ENCODE measurements around the gene CBLC.

Gene CBLC

GRCh38 chr19:44785993-44786392 lies 8.3 kb downstream of the CBLC start:
- TF ChIP-seq, protein P1, sequence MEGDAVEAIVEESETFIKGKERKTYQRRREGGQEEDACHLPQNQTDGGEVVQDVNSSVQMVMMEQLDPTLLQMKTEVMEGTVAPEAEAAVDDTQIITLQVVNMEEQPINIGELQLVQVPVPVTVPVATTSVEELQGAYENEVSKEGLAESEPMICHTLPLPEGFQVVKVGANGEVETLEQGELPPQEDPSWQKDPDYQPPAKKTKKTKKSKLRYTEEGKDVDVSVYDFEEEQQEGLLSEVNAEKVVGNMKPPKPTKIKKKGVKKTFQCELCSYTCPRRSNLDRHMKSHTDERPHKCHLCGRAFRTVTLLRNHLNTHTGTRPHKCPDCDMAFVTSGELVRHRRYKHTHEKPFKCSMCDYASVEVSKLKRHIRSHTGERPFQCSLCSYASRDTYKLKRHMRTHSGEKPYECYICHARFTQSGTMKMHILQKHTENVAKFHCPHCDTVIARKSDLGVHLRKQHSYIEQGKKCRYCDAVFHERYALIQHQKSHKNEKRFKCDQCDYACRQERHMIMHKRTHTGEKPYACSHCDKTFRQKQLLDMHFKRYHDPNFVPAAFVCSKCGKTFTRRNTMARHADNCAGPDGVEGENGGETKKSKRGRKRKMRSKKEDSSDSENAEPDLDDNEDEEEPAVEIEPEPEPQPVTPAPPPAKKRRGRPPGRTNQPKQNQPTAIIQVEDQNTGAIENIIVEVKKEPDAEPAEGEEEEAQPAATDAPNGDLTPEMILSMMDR (IDR thresholded peaks at IDR 0.05; ENCODE audit: control insufficient read depth, extremely low read depth, insufficient read depth): no peak
- no peak for DNase-seq (ENCODE audit: low read depth)
- H3K4me3 ChIP-seq (ENCODE audit: low read depth, low read length): no peak overlapping the region

DNA sequence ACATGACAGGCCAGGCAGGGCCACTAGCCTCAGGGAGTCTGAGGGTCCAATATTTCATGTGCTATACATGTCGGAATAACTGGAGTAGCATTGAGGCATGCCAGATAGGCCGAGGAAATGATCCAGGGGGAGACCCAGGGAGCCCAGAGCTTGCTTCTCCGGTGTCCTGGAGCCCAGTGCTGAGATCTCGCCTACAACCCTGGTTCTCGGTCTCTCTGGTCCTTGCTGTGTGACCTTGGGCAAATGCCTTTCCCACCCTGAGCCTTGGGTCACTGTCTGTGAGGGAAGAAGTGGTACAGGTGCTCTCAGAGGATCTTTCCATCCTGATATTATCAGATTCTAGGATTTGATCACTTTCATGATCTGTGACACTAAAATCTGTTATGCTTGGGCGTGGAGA lies 11.3 kb downstream of the CBLC start:
- no peak for DNase-seq (ENCODE audit: low read depth)
- H3K4me3 ChIP-seq (ENCODE audit: low read depth, low read length): no peak overlapping the region
- TF ChIP-seq, protein P1 (IDR thresholded peaks at IDR 0.05; ENCODE audit: control insufficient read depth, extremely low read depth, insufficient read depth): no peak

- H3K4me3 ChIP-seq (ENCODE audit: low read depth, low read length): no peak overlapping the region
- no peak for DNase-seq (ENCODE audit: low read depth)
- TF ChIP-seq, protein P1 (IDR thresholded peaks at IDR 0.05; ENCODE audit: control insufficient read depth, extremely low read depth, insufficient read depth): no peak
Observed at GRCh38 chr19:44789943-44790483, 12.3 kb downstream of the CBLC start.

- no peak for DNase-seq (ENCODE audit: low read depth)
- no peak overlapping the region for H3K4me3 ChIP-seq (ENCODE audit: low read depth, low read length)
- TF ChIP-seq, protein P1 (IDR thresholded peaks at IDR 0.05; ENCODE audit: control insufficient read depth, extremely low read depth, insufficient read depth): no peak
Observed at GRCh38 chr19:44792281-44792680, 14.6 kb downstream of the CBLC start.

- no peak for DNase-seq (ENCODE audit: low read depth)
- H3K4me3 ChIP-seq (ENCODE audit: low read depth, low read length): no peak overlapping the region
- TF ChIP-seq, protein P1 (IDR thresholded peaks at IDR 0.05; ENCODE audit: control insufficient read depth, extremely low read depth, insufficient read depth): no peak
Observed at GRCh38 chr19:44794610-44795009, 16.9 kb downstream of the CBLC start.

- no peak overlapping the region for H3K4me3 ChIP-seq (ENCODE audit: low read depth, low read length)
- no peak for DNase-seq (ENCODE audit: low read depth)
- TF ChIP-seq, protein P1 (IDR thresholded peaks at IDR 0.05; ENCODE audit: control insufficient read depth, extremely low read depth, insufficient read depth): no peak
Observed at GRCh38 chr19:44795398-44795987, 17.8 kb downstream of the CBLC start.

GRCh38 chr19:44796701-44797115 lies 19.0 kb downstream of the CBLC start:
- DNase-seq (ENCODE audit: low read depth): peak; percentile 62
- H3K4me3 ChIP-seq (ENCODE audit: low read depth, low read length): no peak overlapping the region
- TF ChIP-seq, protein P1 (IDR thresholded peaks at IDR 0.05; ENCODE audit: control insufficient read depth, extremely low read depth, insufficient read depth): no peak

All from LNCaP clone FGC (cell line).